ENCODE data around the gene GJA9. TPM values are rescaled to one million over a fixed set of nuclear protein-coding genes. Genes with fewer than 3 reads are reported as not detected.

Gene GJA9
- total RNA-seq, 6 experiments from 2014 or later, result not detected

DNA sequence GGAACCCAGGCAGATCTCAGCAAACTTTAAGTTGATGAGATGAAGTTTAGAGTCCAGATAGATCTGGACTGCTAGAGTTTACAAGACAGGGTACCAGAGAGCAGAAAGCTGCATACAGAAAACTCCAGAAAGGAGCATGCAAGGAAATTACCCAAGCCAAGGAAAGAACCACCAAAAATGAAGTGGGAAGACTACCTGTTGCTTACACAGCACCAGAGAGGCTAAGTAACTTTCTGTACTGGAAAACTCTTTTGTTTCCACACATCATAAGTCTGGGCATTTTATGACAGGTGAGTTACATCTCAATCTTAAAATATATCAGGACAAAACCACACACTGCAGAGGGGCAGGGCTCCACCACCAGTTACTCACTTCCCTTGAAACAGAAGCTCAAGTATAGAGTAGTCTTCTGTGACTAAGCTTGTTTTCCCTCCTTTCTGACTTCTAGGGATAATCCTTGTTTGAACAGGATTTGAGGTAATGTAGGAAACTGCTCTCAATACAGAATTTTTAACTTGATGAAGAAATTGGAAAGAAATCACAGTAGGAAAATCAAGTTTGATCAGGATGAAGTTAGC lies 17.4 kb upstream of the GJA9 start:
- intact Hi-C loops (cut with DNase I), result no loop called here
- TF ChIP-seq, protein P1, sequence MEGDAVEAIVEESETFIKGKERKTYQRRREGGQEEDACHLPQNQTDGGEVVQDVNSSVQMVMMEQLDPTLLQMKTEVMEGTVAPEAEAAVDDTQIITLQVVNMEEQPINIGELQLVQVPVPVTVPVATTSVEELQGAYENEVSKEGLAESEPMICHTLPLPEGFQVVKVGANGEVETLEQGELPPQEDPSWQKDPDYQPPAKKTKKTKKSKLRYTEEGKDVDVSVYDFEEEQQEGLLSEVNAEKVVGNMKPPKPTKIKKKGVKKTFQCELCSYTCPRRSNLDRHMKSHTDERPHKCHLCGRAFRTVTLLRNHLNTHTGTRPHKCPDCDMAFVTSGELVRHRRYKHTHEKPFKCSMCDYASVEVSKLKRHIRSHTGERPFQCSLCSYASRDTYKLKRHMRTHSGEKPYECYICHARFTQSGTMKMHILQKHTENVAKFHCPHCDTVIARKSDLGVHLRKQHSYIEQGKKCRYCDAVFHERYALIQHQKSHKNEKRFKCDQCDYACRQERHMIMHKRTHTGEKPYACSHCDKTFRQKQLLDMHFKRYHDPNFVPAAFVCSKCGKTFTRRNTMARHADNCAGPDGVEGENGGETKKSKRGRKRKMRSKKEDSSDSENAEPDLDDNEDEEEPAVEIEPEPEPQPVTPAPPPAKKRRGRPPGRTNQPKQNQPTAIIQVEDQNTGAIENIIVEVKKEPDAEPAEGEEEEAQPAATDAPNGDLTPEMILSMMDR (IDR thresholded peaks at IDR 0.05), result no peak
- TF ChIP-seq POLR2A (IDR thresholded peaks at IDR 0.05), result no peak
- no peaks in the 10 kb centered on the region for H3K9me3 ChIP-seq
- no peaks in the 10 kb centered on the region for H3K4me1 ChIP-seq
- no peak for DNase-seq
- ATAC-seq, result no peak
- H3K27me3 ChIP-seq, result no peaks in the 10 kb centered on the region
- no peak overlapping the region for H3K4me3 ChIP-seq
- no peak overlapping the region for H3K27ac ChIP-seq
- no peaks in the 10 kb centered on the region for H3K36me3 ChIP-seq

DNA sequence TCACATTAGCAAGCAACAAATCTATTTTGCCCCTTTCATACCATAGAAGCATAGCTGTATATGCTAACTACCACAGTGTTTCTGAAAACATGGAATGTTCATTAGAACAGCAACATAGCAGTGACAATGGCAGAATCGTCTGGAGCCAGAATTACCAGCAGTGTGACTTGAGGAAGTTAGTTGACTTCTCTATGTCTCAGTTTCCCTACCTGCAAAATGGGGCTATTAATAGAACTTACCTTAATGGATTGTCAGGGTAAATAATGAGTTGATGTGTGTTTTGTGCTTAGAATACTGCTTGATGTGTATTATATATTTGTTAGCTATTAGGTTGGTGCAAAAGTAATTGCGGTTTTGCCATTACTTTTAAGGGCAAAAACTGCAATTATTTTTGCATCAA lies 14.8 kb upstream of the GJA9 start:
- H3K27me3 ChIP-seq, result no peaks in the 10 kb centered on the region
- H3K9me3 ChIP-seq, result no peaks in the 10 kb centered on the region
- no peaks in the 10 kb centered on the region for H3K36me3 ChIP-seq
- intact Hi-C loops (cut with DNase I), result no loop called here
- no peaks in the 10 kb centered on the region for H3K4me1 ChIP-seq
- 89% methylated on average over 2 of the region's 2 CpGs for WGBS (ENCODE audit: insufficient coverage, low coverage, low lambda C conversion rate, missing lambda C conversion rate)
- no peak overlapping the region for H3K4me3 ChIP-seq
- no peak for TF ChIP-seq POLR2A (IDR thresholded peaks at IDR 0.05)
- TF ChIP-seq, protein P1 (IDR thresholded peaks at IDR 0.05), result no peak
- ATAC-seq, result no peak
- no peak for DNase-seq
- no peak overlapping the region for H3K27ac ChIP-seq

DNA sequence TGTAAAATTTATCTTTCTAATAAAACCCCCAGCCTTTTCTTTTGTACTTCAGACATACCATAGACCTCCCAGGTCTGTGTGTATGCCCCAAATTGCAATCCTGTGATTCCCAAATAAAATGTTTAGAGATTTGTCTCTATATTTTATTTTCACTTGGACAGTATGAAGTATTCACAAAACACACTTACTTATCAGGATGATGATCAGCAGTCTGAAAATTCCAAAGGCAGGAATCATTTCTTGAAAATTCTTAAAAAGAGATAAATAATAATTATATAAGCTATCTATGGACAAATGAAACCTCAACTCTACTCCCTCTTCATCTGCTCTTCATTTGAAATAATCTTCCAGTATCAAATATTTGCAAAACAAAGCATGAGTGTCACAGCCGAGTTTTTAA lies 11.6 kb upstream of the GJA9 start:
- no peaks in the 10 kb centered on the region for H3K4me1 ChIP-seq
- no peak for ATAC-seq
- no peaks in the 10 kb centered on the region for H3K36me3 ChIP-seq
- no peak for TF ChIP-seq POLR2A (IDR thresholded peaks at IDR 0.05)
- TF ChIP-seq, protein P1 (IDR thresholded peaks at IDR 0.05), result no peak
- no peak overlapping the region for H3K27ac ChIP-seq
- H3K9me3 ChIP-seq, result no peaks in the 10 kb centered on the region
- no peaks in the 10 kb centered on the region for H3K27me3 ChIP-seq
- no peak for DNase-seq
- H3K4me3 ChIP-seq, result no peak overlapping the region
- intact Hi-C loops (cut with DNase I), result no loop called here
- WGBS (ENCODE audit: insufficient coverage, low coverage, low lambda C conversion rate, missing lambda C conversion rate), result 75% methylated on average over 1 of the region's 1 CpG

DNA sequence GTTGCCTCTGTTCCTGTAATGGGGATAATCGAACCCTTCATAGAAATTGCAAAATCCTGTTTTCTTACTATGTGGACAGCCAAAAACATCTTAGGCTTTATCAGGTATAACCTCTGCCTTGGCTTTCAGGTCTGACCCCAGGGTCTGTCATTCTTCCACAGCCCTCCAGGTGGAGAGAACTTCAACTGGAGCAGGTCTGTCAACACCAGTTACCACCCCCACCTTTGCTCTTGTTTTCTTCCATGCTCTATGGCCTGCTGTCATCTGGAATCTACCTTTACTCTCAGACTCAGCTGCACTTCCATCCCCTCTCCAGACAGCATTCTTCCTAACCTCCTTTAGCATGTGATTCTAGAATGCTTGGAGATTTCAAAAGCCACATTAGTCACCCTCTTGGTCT lies 10.4 kb upstream of the GJA9 start:
- H3K4me3 ChIP-seq, result no peak overlapping the region
- no peak for ATAC-seq
- no peak overlapping the region for H3K27ac ChIP-seq
- H3K4me1 ChIP-seq, result no peaks in the 10 kb centered on the region
- TF ChIP-seq, protein P1 (IDR thresholded peaks at IDR 0.05), result no peak
- TF ChIP-seq POLR2A (IDR thresholded peaks at IDR 0.05), result no peak
- H3K27me3 ChIP-seq, result no peaks in the 10 kb centered on the region
- intact Hi-C loops (cut with DNase I), result no loop called here
- DNase-seq, result no peak
- H3K9me3 ChIP-seq, result no peaks in the 10 kb centered on the region
- no peaks in the 10 kb centered on the region for H3K36me3 ChIP-seq
- WGBS (ENCODE audit: insufficient coverage, low coverage, low lambda C conversion rate, missing lambda C conversion rate), result 86% methylated on average over 1 of the region's 1 CpG

DNA sequence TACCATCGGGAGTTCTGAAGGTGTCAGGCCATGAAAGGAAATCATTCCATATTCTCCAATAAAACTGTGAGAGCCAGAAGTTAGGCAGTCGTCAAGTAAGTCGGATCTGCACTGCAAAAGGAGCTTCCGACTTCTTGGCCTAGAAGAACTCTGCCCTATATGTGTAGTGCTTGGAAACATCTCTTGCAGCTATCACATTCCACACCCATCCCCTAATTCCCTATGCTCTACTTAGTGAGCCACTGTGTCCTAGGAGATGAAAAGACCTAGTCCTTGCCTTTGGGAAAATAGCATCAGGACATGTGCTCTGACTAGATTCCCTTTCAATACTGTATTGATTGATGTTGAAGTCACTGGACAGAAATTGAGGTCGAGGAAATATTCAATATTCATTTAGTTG lies 8.2 kb upstream of the GJA9 start:
- no peaks in the 10 kb centered on the region for H3K27me3 ChIP-seq
- no peaks in the 10 kb centered on the region for H3K4me1 ChIP-seq
- no peaks in the 10 kb centered on the region for H3K36me3 ChIP-seq
- no peak overlapping the region for H3K27ac ChIP-seq
- whole genome bisulfite sequencing (ENCODE audit: insufficient coverage, low coverage, low lambda C conversion rate, missing lambda C conversion rate), result 86% methylated on average over 4 of the region's 5 CpGs
- H3K4me3 ChIP-seq, result no peak overlapping the region
- TF ChIP-seq, protein P1 (IDR thresholded peaks at IDR 0.05), result no peak
- no peak for TF ChIP-seq POLR2A (IDR thresholded peaks at IDR 0.05)
- no peak for DNase-seq
- H3K9me3 ChIP-seq, result no peaks in the 10 kb centered on the region
- no peak for ATAC-seq
- intact Hi-C loops (cut with DNase I), result no loop called here

All from right lobe of liver (tissue), 6 donors.